Measurements from ENCODE around the gene AADAC. TPM values are rescaled to one million over a fixed set of nuclear protein-coding genes. Genes with fewer than 3 reads are reported as not detected.
"Not testable (repeated sequence)": the region's sequence is repeated elsewhere in the genome, so short reads cannot be mapped to it uniquely, and the experiment has no call there.

Gene AADAC
- total RNA-seq, 1 donor from 2014 or later: 5.1 TPM

- DNase-seq: no peak
Observed at GRCh38 chr3:151856641-151857040, 42.7 kb downstream of the AADAC start.

- no peak for DNase-seq
Observed at GRCh38 chr3:151859233-151859673, 45.3 kb downstream of the AADAC start.

GRCh38 chr3:151859905-151860304 is 46.0 kb downstream of the AADAC start:
- no peak for DNase-seq

- DNase-seq: no peak
Observed at GRCh38 chr3:151863611-151864010, 49.7 kb downstream of the AADAC start.

GRCh38 chr3:151864423-151865101 is 50.6 kb downstream of the AADAC start:
- DNase-seq: no peak

- peak; percentile 77 for DNase-seq
Observed at GRCh38 chr3:151866711-151867410, 52.9 kb downstream of the AADAC start.

GRCh38 chr3:151867666-151868065 is 53.8 kb downstream of the AADAC start:
- DNase-seq: no peak

- no peak for DNase-seq
Observed at GRCh38 chr3:151869181-151869580, 55.3 kb downstream of the AADAC start.

GRCh38 chr3:151871639-151872468 is 57.9 kb downstream of the AADAC start:
- DNase-seq: peak; percentile 24

GRCh38 chr3:151873398-151873797 is 59.5 kb downstream of the AADAC start, which contains the start of gene SUCNR1:
Gene SUCNR1, plus strand, starts transcription at chr3:151873643. Its CDS starts 6,250 bp downstream, at chr3:151879893.
- DNase-seq: peak; percentile 47

GRCh38 chr3:151874079-151874478 is 60.2 kb downstream of the AADAC start:
- DNase-seq: not testable (repeated sequence)

- no peak for DNase-seq
Observed at GRCh38 chr3:151875759-151876158, 61.8 kb downstream of the AADAC start.

GRCh38 chr3:151877269-151877668 is 63.4 kb downstream of the AADAC start:
- no peak for DNase-seq

Other genes starting within 250 kb of the AADAC start
- 2.7 TPM for gene AADACL2, start 80.2 kb upstream of the AADAC start, total RNA-seq
- gene SUCNR1, start 59.5 kb downstream of the AADAC start, total RNA-seq: 0.10 TPM